A673 (cell line): ENCODE measurements around the gene ATP8B2.

Experiments
- CTCF ChIP-seq: fragments of 300-800, 200-600 bp; sonication (generic); conservative IDR thresholded peaks from 2 replicates; pipeline ENCODE4 v1.5.1; 2017; ENCODE audit warnings: low read depth, mild to moderate bottlenecking, antibody characterized with exemption, low read length, moderate library complexity, mixed read lengths
- EZH2 ChIP-seq: fragments of 200-600 bp; sonication (generic); IDR thresholded peaks from 2 replicates; pipeline ENCODE4 v1.6.1; 2017; ENCODE audit warnings: borderline replicate concordance, low read depth, mild to moderate bottlenecking, mixed read lengths, antibody characterized with exemption, low read length; ENCODE audit not compliant: poor library complexity, severe bottlenecking

- no peak for TF ChIP-seq CTCF
- no peak for TF ChIP-seq EZH2
Observed at GRCh38 chr1:154351363-154352068, 26.2 kb downstream of the ATP8B2 start.
